Nephron (organoid): ENCODE measurements around the gene TNFRSF1B.
A peak's percentile ranks its signal among the peaks of the same experiment; 100 is the strongest.

Experiments
- H3K27ac Mint-ChIP-seq, 3 experiments: 2 replicates each; pipeline ENCODE4 v1.8.0; 2020; ENCODE audit warnings: mixed read lengths in 3 of 3, mild to moderate bottlenecking in 2 of 3, moderate library complexity in 1 of 3
- H3K27me3 Mint-ChIP-seq: 2 replicates; pipeline ENCODE4 v1.8.0; 2021; ENCODE audit warnings: low read depth, mild to moderate bottlenecking, moderate library complexity, mixed read lengths
- H3K36me3 Mint-ChIP-seq: 2 replicates; pipeline ENCODE4 v1.8.0; 2020; ENCODE audit warnings: low read depth, mixed read lengths
- H3K4me1 Mint-ChIP-seq: 2 replicates; pipeline ENCODE4 v1.8.0; 2020; ENCODE audit warnings: mixed read lengths
- H3K4me3 Mint-ChIP-seq, 3 experiments: 2 replicates each; pipeline ENCODE4 v1.8.0; 2020; ENCODE audit warnings: mild to moderate bottlenecking in 3 of 3, mixed read lengths in 3 of 3, moderate library complexity in 2 of 3
- H3K9me3 Mint-ChIP-seq: 2 replicates; pipeline ENCODE4 v1.8.0; 2020; ENCODE audit warnings: mixed read lengths
- TF ChIP-seq, protein P1 (sequence below), 3 experiments: fragments of 200-600 bp; sonication (generic); IDR thresholded peaks; one replicate each; pipeline ENCODE4 v1.5.0; 2021; ENCODE audit warnings: antibody characterized with exemption in 3 of 3; ENCODE audit not compliant: unreplicated experiment in 3 of 3

TNFRSF1B gene

DNA sequence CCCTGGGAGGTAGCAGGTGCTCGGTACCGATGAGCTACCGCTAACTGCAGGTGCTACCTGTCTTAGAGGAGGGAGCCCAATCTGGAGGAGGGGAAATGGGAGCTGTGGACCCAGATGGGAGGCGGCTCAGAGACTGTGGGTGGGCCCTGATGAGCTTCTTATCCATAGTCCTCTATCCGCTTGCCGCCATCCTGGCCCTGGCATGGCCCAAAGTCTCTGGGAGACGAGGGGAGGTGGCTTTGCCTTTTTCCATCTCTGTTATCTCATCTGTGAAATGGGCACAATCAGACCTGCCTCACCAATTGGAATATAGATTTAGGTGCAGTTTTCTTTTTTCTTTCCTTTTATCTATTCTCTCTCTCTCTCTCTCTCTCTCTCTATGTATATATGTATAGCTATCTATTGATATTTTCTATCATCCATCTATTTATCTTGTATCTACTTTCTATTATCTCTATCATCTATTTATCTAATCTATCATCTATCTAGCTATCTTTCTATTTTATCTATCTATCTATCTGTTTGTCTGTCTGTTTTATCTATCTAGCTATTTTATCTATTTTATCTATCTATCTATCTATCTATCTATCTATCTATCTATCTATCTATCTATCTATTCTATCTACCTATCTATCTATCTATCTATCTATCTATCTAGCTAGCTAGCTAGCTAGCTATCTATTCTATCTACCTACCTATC lies 16.5 kb downstream of the TNFRSF1B start:
- H3K9me3 Mint-ChIP-seq, result no peaks in the 10 kb centered on the region
- peaks cover 18% of the 10 kb centered on the region for H3K27me3 Mint-ChIP-seq
- H3K27ac Mint-ChIP-seq, result peak overlapping the region in 1 of 3 experiments; percentile 82
- no peak overlapping the region for H3K4me3 Mint-ChIP-seq
- TF ChIP-seq, protein P1, sequence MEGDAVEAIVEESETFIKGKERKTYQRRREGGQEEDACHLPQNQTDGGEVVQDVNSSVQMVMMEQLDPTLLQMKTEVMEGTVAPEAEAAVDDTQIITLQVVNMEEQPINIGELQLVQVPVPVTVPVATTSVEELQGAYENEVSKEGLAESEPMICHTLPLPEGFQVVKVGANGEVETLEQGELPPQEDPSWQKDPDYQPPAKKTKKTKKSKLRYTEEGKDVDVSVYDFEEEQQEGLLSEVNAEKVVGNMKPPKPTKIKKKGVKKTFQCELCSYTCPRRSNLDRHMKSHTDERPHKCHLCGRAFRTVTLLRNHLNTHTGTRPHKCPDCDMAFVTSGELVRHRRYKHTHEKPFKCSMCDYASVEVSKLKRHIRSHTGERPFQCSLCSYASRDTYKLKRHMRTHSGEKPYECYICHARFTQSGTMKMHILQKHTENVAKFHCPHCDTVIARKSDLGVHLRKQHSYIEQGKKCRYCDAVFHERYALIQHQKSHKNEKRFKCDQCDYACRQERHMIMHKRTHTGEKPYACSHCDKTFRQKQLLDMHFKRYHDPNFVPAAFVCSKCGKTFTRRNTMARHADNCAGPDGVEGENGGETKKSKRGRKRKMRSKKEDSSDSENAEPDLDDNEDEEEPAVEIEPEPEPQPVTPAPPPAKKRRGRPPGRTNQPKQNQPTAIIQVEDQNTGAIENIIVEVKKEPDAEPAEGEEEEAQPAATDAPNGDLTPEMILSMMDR (IDR thresholded peaks at IDR 0.05; ENCODE audit: unreplicated experiment in 3 of 3), result no peak
- H3K4me1 Mint-ChIP-seq, result peaks cover 12% of the 10 kb centered on the region
- no peaks in the 10 kb centered on the region for H3K36me3 Mint-ChIP-seq

DNA sequence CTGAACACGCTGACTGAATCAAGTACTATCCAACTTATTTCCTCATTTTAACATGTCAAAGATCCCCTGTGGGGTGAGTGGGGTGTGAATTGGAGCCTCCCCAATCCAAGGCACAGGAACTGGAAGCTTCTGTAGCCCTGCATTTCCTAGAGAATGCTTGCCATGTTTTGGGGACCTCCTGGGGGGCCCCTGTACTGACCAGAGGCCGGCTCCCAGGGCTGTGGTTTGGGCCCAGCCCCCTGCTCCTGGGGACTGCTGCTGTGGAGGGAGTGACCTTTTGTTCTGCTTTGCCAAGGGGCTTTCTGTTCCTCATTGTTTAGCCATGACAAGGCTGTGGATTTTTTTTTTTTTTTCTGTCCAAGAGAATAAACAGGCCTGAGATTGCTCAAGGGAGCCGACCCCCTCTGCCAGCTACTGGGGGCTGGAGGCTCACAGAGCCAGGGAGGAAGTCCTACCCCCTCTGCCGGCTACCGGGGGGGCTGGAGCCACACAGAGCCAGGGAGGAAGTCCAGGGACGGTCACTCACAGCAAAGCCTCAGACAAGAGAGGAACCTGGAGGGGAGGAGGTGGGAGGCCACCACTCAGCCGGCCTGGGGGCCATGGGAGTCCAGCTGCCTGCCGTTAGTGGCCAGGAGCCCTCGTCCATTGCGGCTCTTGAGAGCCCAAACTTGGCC lies 17.4 kb downstream of the TNFRSF1B start:
- H3K36me3 Mint-ChIP-seq, result no peaks in the 10 kb centered on the region
- TF ChIP-seq, protein P1 (IDR thresholded peaks at IDR 0.05; ENCODE audit: unreplicated experiment in 3 of 3), result no peak
- no peaks in the 10 kb centered on the region for H3K9me3 Mint-ChIP-seq
- H3K4me3 Mint-ChIP-seq, result no peak overlapping the region
- peaks cover 9% of the 10 kb centered on the region for H3K4me1 Mint-ChIP-seq
- H3K27ac Mint-ChIP-seq, result peak overlapping the region; percentile 56 to 85 (median 82)
- H3K27me3 Mint-ChIP-seq, result peaks cover 21% of the 10 kb centered on the region

DNA sequence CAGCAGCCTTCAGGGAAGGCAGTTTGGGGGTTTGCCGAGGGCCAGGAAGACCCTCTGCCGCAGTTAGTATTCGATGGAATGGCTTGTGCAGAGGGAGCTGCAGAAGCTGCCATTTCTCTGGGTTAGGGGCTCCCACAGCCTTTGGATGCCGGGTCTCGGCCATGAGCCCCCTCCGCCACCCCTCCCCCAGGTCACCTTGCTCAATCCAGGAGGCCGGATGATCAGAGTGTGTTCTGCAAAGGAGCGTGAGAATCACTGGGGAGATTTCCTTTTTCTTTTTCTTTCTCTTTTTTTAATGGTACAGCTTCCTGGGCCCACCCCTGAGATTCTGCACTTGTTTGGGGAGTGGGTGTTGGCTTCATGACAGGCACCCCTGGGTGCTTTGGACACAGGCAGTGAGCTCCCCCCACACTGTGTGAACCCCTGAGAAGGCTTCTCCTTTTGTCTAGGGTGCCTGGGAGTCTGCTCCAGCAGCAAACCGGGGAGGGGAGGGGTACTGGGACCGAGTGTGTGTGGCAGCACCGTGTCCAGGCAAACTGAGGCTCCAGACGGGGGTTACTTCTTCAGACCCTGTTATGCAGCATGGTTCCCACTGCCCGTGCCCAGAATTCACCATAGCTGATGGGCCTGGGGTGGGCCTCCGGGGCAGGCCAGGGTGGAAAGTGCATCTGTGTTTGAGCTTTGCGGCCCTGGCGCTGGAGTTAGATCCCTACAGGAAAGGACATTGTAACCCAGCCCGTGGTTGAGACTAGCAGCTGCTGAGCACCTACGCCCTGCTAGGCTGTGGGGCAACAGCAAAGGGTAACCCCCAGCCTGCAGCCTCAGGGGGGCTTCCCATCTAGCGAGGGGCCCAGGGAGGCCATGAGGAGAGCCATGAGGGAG lies 18.5 kb downstream of the TNFRSF1B start:
- Mint-ChIP-seq H3K36me3 (no peaks in the 10 kb centered on the region), H3K4me3 (no peak overlapping the region), H3K4me1 (peaks cover 9% of the 10 kb centered on the region), H3K27ac (peak overlapping the region in 1 of 3 experiments; percentile 27), H3K27me3 (peaks cover 20% of the 10 kb centered on the region), H3K9me3 (no peaks in the 10 kb centered on the region)
- TF ChIP-seq, protein P1 (IDR thresholded peaks at IDR 0.05; ENCODE audit: unreplicated experiment in 3 of 3), result no peak

DNA sequence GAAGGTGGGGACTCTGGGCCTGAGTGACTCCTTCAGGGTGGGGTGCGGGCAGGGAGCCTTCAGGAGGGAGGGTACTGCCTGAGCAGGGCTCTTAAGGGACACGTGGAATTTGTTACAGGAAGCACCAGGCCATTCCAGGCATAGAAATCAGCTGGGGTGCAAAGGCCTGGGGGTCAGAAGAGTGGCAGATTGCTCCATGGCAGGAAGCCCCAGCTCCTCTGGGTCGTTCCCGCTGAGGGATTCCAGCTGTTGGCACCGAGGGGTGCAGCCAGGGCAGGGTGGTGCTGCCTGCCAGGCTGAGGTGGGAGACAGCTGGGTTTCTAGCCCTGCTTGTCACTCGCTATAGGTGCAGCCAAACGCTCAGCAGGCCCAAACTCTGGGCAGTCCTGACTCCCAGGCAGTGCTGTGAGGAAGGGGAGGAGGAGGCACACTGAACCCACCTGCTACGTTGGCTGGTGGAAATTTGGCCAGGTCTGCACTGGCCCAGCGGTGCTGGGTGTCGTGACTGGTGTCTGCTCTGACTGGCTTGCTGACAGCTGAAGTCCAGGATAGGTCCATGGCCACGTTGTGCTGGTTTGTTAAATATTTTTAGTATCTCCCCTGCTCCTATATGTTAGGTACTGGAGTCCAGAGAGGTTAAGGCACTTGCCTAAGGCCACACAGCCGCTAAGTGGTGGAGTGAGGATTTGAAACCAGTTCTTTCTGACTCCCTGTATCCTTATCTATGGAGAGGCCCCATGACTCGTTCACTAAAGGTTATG lies 19.3 kb downstream of the TNFRSF1B start:
- no peak overlapping the region for H3K27ac Mint-ChIP-seq
- peaks cover 20% of the 10 kb centered on the region for H3K27me3 Mint-ChIP-seq
- H3K4me1 Mint-ChIP-seq, result peaks cover 9% of the 10 kb centered on the region
- TF ChIP-seq, protein P1 (IDR thresholded peaks at IDR 0.05; ENCODE audit: unreplicated experiment in 3 of 3), result no peak
- H3K4me3 Mint-ChIP-seq, result no peak overlapping the region
- H3K36me3 Mint-ChIP-seq, result no peaks in the 10 kb centered on the region
- H3K9me3 Mint-ChIP-seq, result no peaks in the 10 kb centered on the region

DNA sequence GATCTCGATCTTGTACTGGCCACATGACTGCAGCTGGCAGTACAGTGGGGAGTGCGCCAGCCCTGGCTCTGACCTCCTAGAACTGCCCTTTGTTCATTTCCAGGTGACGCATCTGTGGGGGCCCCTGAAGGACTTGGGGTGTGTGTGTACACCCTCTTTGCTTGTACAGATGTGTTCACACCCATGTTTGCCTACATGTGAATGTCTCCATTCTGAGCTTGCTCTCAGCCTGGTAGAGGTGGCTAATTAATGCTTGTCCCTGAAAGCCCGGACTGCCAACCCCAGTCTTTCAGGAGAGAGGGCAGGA lies 19.8 kb downstream of the TNFRSF1B start:
- TF ChIP-seq, protein P1 (IDR thresholded peaks at IDR 0.05; ENCODE audit: unreplicated experiment in 3 of 3), result no peak
- Mint-ChIP-seq H3K27ac (no peak overlapping the region), H3K4me3 (no peak overlapping the region), H3K27me3 (peaks cover 19% of the 10 kb centered on the region), H3K36me3 (no peaks in the 10 kb centered on the region), H3K9me3 (no peaks in the 10 kb centered on the region), H3K4me1 (peaks cover 9% of the 10 kb centered on the region)
